ENCODE data around the gene KL. TPM values are rescaled to one million over a fixed set of nuclear protein-coding genes. Genes with fewer than 3 reads are reported as not detected.

The KL gene
- total RNA-seq, 1 donor from 2014 or later, result 2.0 TPM

DNA sequence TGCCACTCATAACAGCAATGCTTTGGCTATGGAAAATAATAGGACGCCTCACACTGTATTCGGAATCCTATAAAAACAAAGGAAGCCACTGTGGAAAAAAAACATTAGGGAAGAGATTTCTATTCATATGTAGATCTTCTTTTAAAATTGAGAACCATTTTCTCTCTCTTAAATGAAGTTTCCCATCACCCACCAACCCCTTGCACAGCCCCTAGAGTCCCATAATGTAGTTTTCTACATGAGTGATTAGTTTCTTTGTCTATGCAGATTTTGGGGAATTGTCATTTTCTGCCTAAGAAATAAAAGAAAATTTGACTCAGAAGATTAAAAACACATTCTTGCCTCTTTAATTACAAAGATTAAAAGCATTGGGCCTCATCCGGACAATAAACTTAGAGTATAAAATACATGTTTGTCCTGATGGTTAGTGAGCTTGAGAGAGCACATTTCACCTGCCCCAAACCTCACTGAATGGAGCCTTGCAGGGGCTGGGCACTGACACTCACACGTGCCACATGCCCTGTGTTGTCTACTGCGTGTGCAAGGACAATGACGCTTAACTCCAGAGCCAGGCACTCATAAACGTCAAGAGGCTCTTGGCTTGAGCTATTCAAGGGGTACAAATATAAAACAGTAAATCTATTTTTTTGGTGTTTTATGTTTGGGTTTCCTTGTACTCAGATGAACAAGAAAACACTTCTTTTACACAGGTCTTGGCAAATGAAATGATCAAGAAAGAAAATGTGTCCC lies 40.0 kb upstream of the KL start:
- TF ChIP-seq, protein P1, sequence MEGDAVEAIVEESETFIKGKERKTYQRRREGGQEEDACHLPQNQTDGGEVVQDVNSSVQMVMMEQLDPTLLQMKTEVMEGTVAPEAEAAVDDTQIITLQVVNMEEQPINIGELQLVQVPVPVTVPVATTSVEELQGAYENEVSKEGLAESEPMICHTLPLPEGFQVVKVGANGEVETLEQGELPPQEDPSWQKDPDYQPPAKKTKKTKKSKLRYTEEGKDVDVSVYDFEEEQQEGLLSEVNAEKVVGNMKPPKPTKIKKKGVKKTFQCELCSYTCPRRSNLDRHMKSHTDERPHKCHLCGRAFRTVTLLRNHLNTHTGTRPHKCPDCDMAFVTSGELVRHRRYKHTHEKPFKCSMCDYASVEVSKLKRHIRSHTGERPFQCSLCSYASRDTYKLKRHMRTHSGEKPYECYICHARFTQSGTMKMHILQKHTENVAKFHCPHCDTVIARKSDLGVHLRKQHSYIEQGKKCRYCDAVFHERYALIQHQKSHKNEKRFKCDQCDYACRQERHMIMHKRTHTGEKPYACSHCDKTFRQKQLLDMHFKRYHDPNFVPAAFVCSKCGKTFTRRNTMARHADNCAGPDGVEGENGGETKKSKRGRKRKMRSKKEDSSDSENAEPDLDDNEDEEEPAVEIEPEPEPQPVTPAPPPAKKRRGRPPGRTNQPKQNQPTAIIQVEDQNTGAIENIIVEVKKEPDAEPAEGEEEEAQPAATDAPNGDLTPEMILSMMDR (IDR thresholded peaks at IDR 0.05; ENCODE audit: insufficient read depth, low read length, poor library complexity, severe bottlenecking), result no peak
- no peak for DNase-seq (ENCODE audit: low read depth)
- Histone ChIP-seq H3K4me3 (ENCODE audit: low read depth, low read length) (no peak overlapping the region), H3K27me3 (ENCODE audit: control insufficient read depth, insufficient read depth, low read length) (no peaks in the 10 kb centered on the region), H3K36me3 (ENCODE audit: control insufficient read depth, insufficient read depth, low read length) (no peaks in the 10 kb centered on the region)

DNA sequence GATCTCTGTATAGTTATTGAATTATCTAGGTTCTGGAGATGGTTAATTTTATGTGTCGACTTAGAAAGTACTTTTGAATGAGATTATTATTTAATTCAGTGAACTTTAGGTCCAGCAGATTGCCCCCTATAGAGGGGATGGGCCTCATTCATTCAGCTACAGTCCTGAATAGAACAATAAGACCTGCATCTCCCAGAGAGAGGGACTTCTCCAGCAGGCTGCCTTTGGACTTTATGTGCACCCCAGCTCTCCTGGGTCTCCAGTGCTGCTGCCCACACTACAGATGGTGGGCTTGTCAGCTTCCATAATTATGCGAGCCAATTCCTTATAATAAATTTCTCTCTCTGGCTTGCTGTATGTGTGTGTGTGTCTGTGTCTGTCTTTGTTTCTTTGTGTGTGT lies 39.3 kb upstream of the KL start:
- no peak for DNase-seq (ENCODE audit: low read depth)
- TF ChIP-seq, protein P1 (IDR thresholded peaks at IDR 0.05; ENCODE audit: insufficient read depth, low read length, poor library complexity, severe bottlenecking), result no peak
- Histone ChIP-seq H3K36me3 (ENCODE audit: control insufficient read depth, insufficient read depth, low read length) (no peaks in the 10 kb centered on the region), H3K4me3 (ENCODE audit: low read depth, low read length) (no peak overlapping the region), H3K27me3 (ENCODE audit: control insufficient read depth, insufficient read depth, low read length) (no peaks in the 10 kb centered on the region)

DNA sequence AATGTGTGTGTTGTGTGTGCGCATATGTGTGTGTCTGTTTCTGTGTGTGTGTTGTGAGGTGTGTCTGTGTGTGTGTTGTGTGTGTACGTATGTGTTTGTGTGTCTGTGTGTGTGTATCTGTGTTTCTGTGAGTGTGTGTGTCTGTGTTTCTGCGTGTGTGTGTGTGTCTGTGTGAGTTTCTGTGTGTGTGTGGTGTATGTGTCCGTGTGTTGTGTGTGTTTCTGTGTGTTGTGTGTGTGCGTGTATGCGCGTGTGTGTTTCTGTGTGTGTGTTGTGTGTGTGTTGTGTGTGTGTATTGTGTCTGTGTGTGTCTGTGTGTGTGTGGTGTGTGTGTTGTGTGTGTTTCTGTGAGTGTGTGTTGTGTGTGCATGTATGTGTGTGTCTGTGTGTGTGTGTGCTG lies 38.9 kb upstream of the KL start:
- TF ChIP-seq, protein P1 (IDR thresholded peaks at IDR 0.05; ENCODE audit: insufficient read depth, low read length, poor library complexity, severe bottlenecking), result no peak
- DNase-seq (ENCODE audit: low read depth), result no peak
- Histone ChIP-seq H3K4me3 (ENCODE audit: low read depth, low read length) (no peak overlapping the region), H3K27me3 (ENCODE audit: control insufficient read depth, insufficient read depth, low read length) (no peaks in the 10 kb centered on the region), H3K36me3 (ENCODE audit: control insufficient read depth, insufficient read depth, low read length) (no peaks in the 10 kb centered on the region)

DNA sequence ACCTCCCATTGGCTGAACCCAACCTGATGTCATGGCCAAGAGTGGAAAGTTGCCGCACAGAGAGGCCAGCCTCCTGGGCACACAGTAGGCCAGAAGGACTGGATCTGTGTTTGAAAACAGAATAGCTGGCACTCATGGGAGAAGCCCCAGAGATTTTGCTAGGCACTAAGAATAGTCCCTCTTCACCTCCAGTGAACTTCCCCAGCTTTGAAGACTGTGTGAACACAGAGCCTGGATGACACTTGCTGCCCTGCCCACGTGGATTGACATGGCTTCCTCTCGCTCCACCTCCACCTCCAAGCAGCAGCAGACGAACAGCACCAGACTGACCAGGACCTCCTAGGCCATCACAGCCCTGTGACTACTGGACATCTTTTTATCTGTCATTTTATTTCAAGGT lies 37.9 kb upstream of the KL start:
- Histone ChIP-seq H3K4me3 (ENCODE audit: low read depth, low read length) (no peak overlapping the region), H3K27me3 (ENCODE audit: control insufficient read depth, insufficient read depth, low read length) (no peaks in the 10 kb centered on the region), H3K36me3 (ENCODE audit: control insufficient read depth, insufficient read depth, low read length) (no peaks in the 10 kb centered on the region)
- DNase-seq (ENCODE audit: low read depth), result no peak
- TF ChIP-seq, protein P1 (IDR thresholded peaks at IDR 0.05; ENCODE audit: insufficient read depth, low read length, poor library complexity, severe bottlenecking), result no peak

DNA sequence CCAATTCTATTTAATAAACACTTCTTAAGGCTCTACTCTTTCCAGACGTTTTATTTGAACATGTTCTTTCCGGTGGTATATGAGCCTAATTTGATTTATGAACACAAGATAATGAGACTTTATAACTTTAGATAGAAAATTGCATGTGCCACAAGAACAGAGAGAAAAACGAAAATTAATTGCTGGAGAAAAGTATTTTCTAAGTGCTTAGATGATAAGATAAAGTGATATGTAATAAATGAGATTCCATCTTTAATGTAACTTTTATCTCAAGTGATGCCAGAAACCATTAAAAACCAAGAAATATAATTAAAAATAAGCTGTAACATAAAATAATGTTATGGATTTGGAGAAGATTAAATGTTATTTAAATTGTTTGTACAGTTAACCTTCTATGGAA lies 33.2 kb upstream of the KL start:
- no peak for DNase-seq (ENCODE audit: low read depth)
- Histone ChIP-seq H3K4me3 (ENCODE audit: low read depth, low read length) (no peak overlapping the region), H3K27me3 (ENCODE audit: control insufficient read depth, insufficient read depth, low read length) (no peaks in the 10 kb centered on the region), H3K36me3 (ENCODE audit: control insufficient read depth, insufficient read depth, low read length) (no peaks in the 10 kb centered on the region)
- TF ChIP-seq, protein P1 (IDR thresholded peaks at IDR 0.05; ENCODE audit: insufficient read depth, low read length, poor library complexity, severe bottlenecking), result no peak

Measured in kidney epithelial cell (primary cell).